ENCODE measurements around the gene XXYLT1.

The XXYLT1 gene

GRCh38 chr3:195185583-195185982 lies 85.4 kb downstream of the XXYLT1 start:
- DNase-seq (ENCODE audit: low read depth in 2 of 2): no peak

- no peak for DNase-seq (ENCODE audit: low read depth in 2 of 2)
Measured at GRCh38 chr3:195184716-195185421, 86.1 kb downstream of the XXYLT1 start.

GRCh38 chr3:195183071-195183776 lies 87.7 kb downstream of the XXYLT1 start:
- no peak for DNase-seq (ENCODE audit: low read depth in 2 of 2)

GRCh38 chr3:195182470-195182795 lies 88.5 kb downstream of the XXYLT1 start:
- DNase-seq (ENCODE audit: low read depth in 2 of 2): no peak

- no peak for DNase-seq (ENCODE audit: low read depth in 2 of 2)
Measured at GRCh38 chr3:195181741-195182469, 89.1 kb downstream of the XXYLT1 start.

GRCh38 chr3:195181113-195181498 lies 89.9 kb downstream of the XXYLT1 start:
- no peak for DNase-seq (ENCODE audit: low read depth in 2 of 2)

- DNase-seq (ENCODE audit: low read depth in 2 of 2): no peak
Measured at GRCh38 chr3:195180490-195181112, 90.4 kb downstream of the XXYLT1 start.

- DNase-seq (ENCODE audit: low read depth in 2 of 2): no peak
Measured at GRCh38 chr3:195179776-195180489, 91.0 kb downstream of the XXYLT1 start.

- DNase-seq (ENCODE audit: low read depth in 2 of 2): no peak
Measured at GRCh38 chr3:195178124-195178910, 92.6 kb downstream of the XXYLT1 start.

GRCh38 chr3:195177422-195178123 lies 93.4 kb downstream of the XXYLT1 start:
- no peak for DNase-seq (ENCODE audit: low read depth in 2 of 2)

- DNase-seq (ENCODE audit: low read depth in 2 of 2): no peak
Measured at GRCh38 chr3:195176776-195177175, 94.2 kb downstream of the XXYLT1 start.

- DNase-seq (ENCODE audit: low read depth in 2 of 2): no peak
Measured at GRCh38 chr3:195175476-195176337, 95.3 kb downstream of the XXYLT1 start.

- no peak for DNase-seq (ENCODE audit: low read depth in 2 of 2)
Measured at GRCh38 chr3:195175076-195175475, 95.9 kb downstream of the XXYLT1 start.

- DNase-seq (ENCODE audit: low read depth in 2 of 2): no peak
Measured at GRCh38 chr3:195173657-195174056, 97.3 kb downstream of the XXYLT1 start.

- no peak for DNase-seq (ENCODE audit: low read depth in 2 of 2)
Measured at GRCh38 chr3:195172896-195173295, 98.1 kb downstream of the XXYLT1 start.

GRCh38 chr3:195172039-195172684 lies 98.8 kb downstream of the XXYLT1 start:
- DNase-seq (ENCODE audit: low read depth in 2 of 2): no peak

GRCh38 chr3:195171093-195171873 lies 99.7 kb downstream of the XXYLT1 start:
- DNase-seq (ENCODE audit: low read depth in 2 of 2): no peak

- DNase-seq (ENCODE audit: low read depth in 2 of 2): no peak
Measured at GRCh38 chr3:195170496-195170895, 100.5 kb downstream of the XXYLT1 start.
